H1 (cell line): Measurements from ENCODE around the gene CPPED1. TPM values are rescaled to one million over a fixed set of nuclear protein-coding genes. Genes with fewer than 3 reads are reported as not detected.

Experiments used
- JUND ChIP-seq: IDR thresholded peaks from 2 replicates; pipeline ENCODE4 v1.6.1; 2011; ENCODE audit warnings: mild to moderate bottlenecking, improper control_type of control experiment, low read length
- RBBP5 ChIP-seq: IDR thresholded peaks from 2 replicates; pipeline ENCODE4 v1.7.1; 2012; ENCODE audit warnings: low read depth, mild to moderate bottlenecking, inconsistent platforms, low read length, moderate library complexity, borderline replicate concordance
- SP2 ChIP-seq: IDR thresholded peaks from 2 replicates; pipeline ENCODE4 v1.6.1; 2012; ENCODE audit warnings: mild to moderate bottlenecking, low read length, inconsistent platforms
- SRF ChIP-seq: IDR thresholded peaks from 2 replicates; pipeline ENCODE4 v1.6.1; 2011; ENCODE audit warnings: mild to moderate bottlenecking, low read depth, low read length, moderate library complexity
- polyA plus RNA-seq, 7 experiments: library from polyadenylated mRNA; depleted of rRNA in 3 of 7; stranded (reverse) in 5 of 7; unstranded in 2 of 7; fragments of >200 nt in 5 of 7; fragments of 200-250 nt in 2 of 7; gene quantifications; 1 replicate in 5 of 7; 2 replicates in 1 of 7; 4 replicates in 1 of 7; pipeline versions ENCODE4 v1.2.1 to v1.2.3, GENCODE V29; 2011 to 2013; ENCODE audit warnings: missing spikeins in 2 of 7, mixed read lengths in 2 of 7
- total RNA-seq: library from RNA; stranded (reverse); fragmentation: NEBNext Ultra II Directional; extraction: Animal tissue kit (Norgen Biotek cat#: 25700); gene quantifications from 2 replicates; pipeline ENCODE4 v1.2.1, GENCODE V29; 2021

The CPPED1 gene
- total and polyA plus RNA-seq, 2 of the 8 experiments (the other 6 are each of a cell fraction or from before 2014, with no cell fraction given): 3.5 to 11.2 TPM

DNA sequence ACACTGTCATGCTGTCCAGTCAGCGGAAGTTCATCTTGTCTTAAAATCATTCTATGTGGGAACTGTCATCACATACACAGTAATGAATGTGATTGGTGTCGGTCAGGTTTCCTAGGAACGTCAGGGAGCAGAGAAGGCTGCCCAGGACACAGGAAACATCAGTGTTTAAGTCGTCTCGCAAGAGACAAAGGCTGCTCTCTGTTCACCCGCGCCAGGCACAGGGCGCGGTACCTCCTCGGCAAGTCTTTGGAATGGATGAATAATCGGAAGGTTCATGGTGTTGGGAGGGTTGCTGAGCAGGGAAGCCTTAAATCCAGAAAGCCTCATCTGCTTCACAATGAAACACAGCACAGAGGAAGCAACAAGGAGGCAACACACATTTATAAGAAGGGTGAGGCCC, 148.2 kb downstream of the CPPED1 start (continued):
- TF ChIP-seq RBBP5 (no peak), SP2 (no peak), JUND (no peak), SRF (no peak)
